HepG2 (cell line): ENCODE results near the gene ABCB11. TPM values are rescaled to one million over a fixed set of nuclear protein-coding genes. Genes with fewer than 3 reads are reported as not detected.

Experiments
- ATAC-seq: fragments of 200-7000 bp; cut with Tn5 transposase; 3 replicates; pipeline ENCODE4 v1.9.1; 2020; ENCODE audit warnings: mild to moderate bottlenecking, moderate library complexity
- BruUV-seq: library from RNA; stranded (reverse); fragments of 400-500 nt; replicated peaks from 2 replicates; lab custom pipeline; 2021; lab: Mats Ljungman, UMichigan
- CTCF ChIA-PET: fragments of 300-600 bp; formaldehyde crosslinking; extraction: SDS; loops from one replicate; lab custom pipeline; 2021; ENCODE audit warnings: low total read pairs, inconsistent platforms, low intra/inter-chr PET ratio; lab: Yijun Ruan, JAX
- POLR2A ChIA-PET: fragments of 350-600 bp; sonication (Branson Sonifier 250); formaldehyde crosslinking; loops from one replicate; lab custom pipeline; 2020; ENCODE audit warnings: antibody characterized with exemption, inconsistent platforms; lab: Yijun Ruan, JAX
- DNase-seq: peaks from one replicate; pipeline ENCODE4 v3.0.0-alpha.2; 2015; ENCODE audit warnings: low spot score
- FAIRE-seq: peaks from 3 replicates; lab custom pipeline; 2011; peaks lifted over from hg19 to GRCh38; lab: Jason Lieb, UNC
- H2AFZ ChIP-seq: one replicate; pipeline ENCODE4 v1.6.1; 2011; ENCODE audit warnings: low read length, inconsistent platforms
- H3K27ac ChIP-seq: fragments of 300-600 bp; 3 replicates; pipeline ENCODE4 v1.8.0; 2011; ENCODE audit warnings: mixed run types, mild to moderate bottlenecking, mixed read lengths, low read length, inconsistent platforms; ENCODE audit not compliant: insufficient read depth; ENCODE audit errors: extremely low read length
- H3K27me3 ChIP-seq, 2 experiments: fragments of 200-600 bp in 1 of 2; 2 replicates in 1 of 2; 3 replicates in 1 of 2; pipeline versions ENCODE4 v1.6.0 to v1.8.0; 2011; ENCODE audit warnings: low read length in 2 of 2, mild to moderate bottlenecking in 2 of 2, moderate library complexity in 2 of 2, inconsistent platforms in 1 of 2; ENCODE audit not compliant: insufficient read depth in 2 of 2, control insufficient read depth in 1 of 2
- H3K36me3 ChIP-seq, 2 experiments: fragments of 200-600 bp in 1 of 2; replicated peaks in 1 of 2; 2 replicates in 1 of 2; 3 replicates in 1 of 2; pipeline versions ENCODE4 v1.5.1 to v1.8.0; 2011; ENCODE audit warnings: low read length in 2 of 2, inconsistent platforms in 1 of 2; ENCODE audit not compliant: insufficient read depth in 2 of 2, control insufficient read depth in 1 of 2
- H3K4me1 ChIP-seq: 2 replicates; pipeline ENCODE4 v1.5.1; 2012; ENCODE audit warnings: low read length, inconsistent platforms; ENCODE audit not compliant: insufficient read depth
- H3K4me2 ChIP-seq: 2 replicates; pipeline ENCODE4 v1.6.0; 2011; ENCODE audit warnings: low read depth, low read length, inconsistent platforms
- H3K4me3 ChIP-seq, 3 experiments: fragments of 200-600 bp in 1 of 3; sonication (generic), shearing (Covaris generic) in 1 of 3; replicated peaks in 1 of 3; 2 replicates each; pipeline ENCODE4 v1.5.1; 2011 to 2016; ENCODE audit warnings: low read length in 3 of 3, inconsistent platforms in 2 of 3, low read depth in 2 of 3, mild to moderate bottlenecking in 2 of 3, control low read depth in 1 of 3, mixed read lengths in 1 of 3; ENCODE audit not compliant: insufficient read depth in 1 of 3
- H3K79me2 ChIP-seq: one replicate; pipeline ENCODE4 v1.6.1; 2011; ENCODE audit warnings: low read length, inconsistent platforms; ENCODE audit not compliant: insufficient read depth
- H3K9ac ChIP-seq: 2 replicates; pipeline ENCODE4 v1.6.0; 2011; ENCODE audit warnings: mild to moderate bottlenecking, low read depth, low read length, inconsistent platforms; ENCODE audit not compliant: insufficient read depth
- H3K9me3 ChIP-seq: 2 replicates; pipeline ENCODE4 v1.5.1; 2012; ENCODE audit warnings: mild to moderate bottlenecking, low read length
- H4K20me1 ChIP-seq: 2 replicates; pipeline ENCODE4 v1.6.0; 2011; ENCODE audit warnings: inconsistent platforms, mild to moderate bottlenecking, low read length, moderate library complexity; ENCODE audit not compliant: insufficient read depth
- CEBPB ChIP-seq: IDR thresholded peaks from 2 replicates; pipeline ENCODE4 v1.6.1; 2011; ENCODE audit warnings: low read depth, low read length, improper control_type of control experiment, borderline replicate concordance
- MAF1 ChIP-seq: sonication (generic); formaldehyde crosslinking; IDR thresholded peaks from 2 replicates; pipeline ENCODE4 v1.5.0; 2020; ENCODE audit warnings: missing genetic modification reagents, borderline replicate concordance
- PLRG1 ChIP-seq: fragments of 450-650 bp; conservative IDR thresholded peaks from 2 replicates; pipeline ENCODE4 v1.6.1; 2016
- REL ChIP-seq: sonication (generic); formaldehyde crosslinking; conservative IDR thresholded peaks from 2 replicates; pipeline ENCODE4 v1.8.0; 2022; ENCODE audit warnings: mild to moderate bottlenecking, missing genetic modification reagents, moderate library complexity
- SRY ChIP-seq: sonication (generic); formaldehyde crosslinking; IDR thresholded peaks from 2 replicates; pipeline ENCODE4 v1.8.0; 2022; ENCODE audit warnings: mild to moderate bottlenecking, missing genetic modification reagents
- ZFP91 ChIP-seq: sonication (generic); formaldehyde crosslinking; IDR thresholded peaks from 2 replicates; pipeline ENCODE4 v1.9.0; 2022; ENCODE audit warnings: missing genetic modification reagents, mild to moderate bottlenecking, borderline replicate concordance
- ZNF12 ChIP-seq: sonication (generic); formaldehyde crosslinking; IDR thresholded peaks from 2 replicates; pipeline ENCODE4 v1.5.0; 2020; ENCODE audit warnings: missing genetic modification reagents
- WGBS: methylation state at CpG from one replicate; pipeline ENCODE4 v1.1.6; 2017; ENCODE audit warnings: low lambda C conversion rate; 5-methylcytosine and 5-hydroxymethylcytosine counted together
- in situ Hi-C: cut with HindIII; loops from 2 replicates; pipeline ENCODE4 v1.10.0; 2017; ENCODE audit warnings: low pct_unique_long_range_greater_than_20kb; ENCODE audit not compliant: extremely low pct_ligation_motif_present
- intact Hi-C: fragments of 100-400 bp; cut with micrococcal nuclease; formaldehyde crosslinking; loops from one replicate; pipeline ENCODE4 v1.10.0; 2022; ENCODE audit not compliant: unreplicated experiment
- polyA plus RNA-seq, 8 experiments: library from polyadenylated mRNA; depleted of rRNA in 3 of 8; stranded (reverse) in 7 of 8; unstranded in 1 of 8; fragments of >200 nt; fragmentation: Illumina TruSeq in 4 of 8; extraction: Trizol in 4 of 8; gene quantifications; 2 replicates each; pipeline versions ENCODE4 v1.2.1 to v1.2.3, GENCODE V29; 2011 to 2016; ENCODE audit warnings: low read depth in 4 of 8, missing spikeins in 1 of 8, mixed read lengths in 1 of 8; ENCODE audit not compliant: insufficient read depth in 1 of 8
- total RNA-seq, 5 experiments: library from RNA; depleted of rRNA; stranded (reverse); fragments of >200 nt; fragmentation: Illumina TruSeq; extraction: Trizol; gene quantifications; 2 replicates each; pipeline ENCODE4 v1.2.3, GENCODE V29; 2016; ENCODE audit warnings: low read depth in 1 of 5
- TF ChIP-seq, protein P1 (sequence below): sonication (generic); formaldehyde crosslinking; IDR thresholded peaks from 2 replicates; pipeline ENCODE4 v1.4.0; 2020; ENCODE audit warnings: missing genetic modification reagents

The ABCB11 gene
- total and polyA plus RNA-seq, 2 of the 13 experiments (the other 11 are each of a cell fraction or from before 2014, with no cell fraction given) = not detected

DNA sequence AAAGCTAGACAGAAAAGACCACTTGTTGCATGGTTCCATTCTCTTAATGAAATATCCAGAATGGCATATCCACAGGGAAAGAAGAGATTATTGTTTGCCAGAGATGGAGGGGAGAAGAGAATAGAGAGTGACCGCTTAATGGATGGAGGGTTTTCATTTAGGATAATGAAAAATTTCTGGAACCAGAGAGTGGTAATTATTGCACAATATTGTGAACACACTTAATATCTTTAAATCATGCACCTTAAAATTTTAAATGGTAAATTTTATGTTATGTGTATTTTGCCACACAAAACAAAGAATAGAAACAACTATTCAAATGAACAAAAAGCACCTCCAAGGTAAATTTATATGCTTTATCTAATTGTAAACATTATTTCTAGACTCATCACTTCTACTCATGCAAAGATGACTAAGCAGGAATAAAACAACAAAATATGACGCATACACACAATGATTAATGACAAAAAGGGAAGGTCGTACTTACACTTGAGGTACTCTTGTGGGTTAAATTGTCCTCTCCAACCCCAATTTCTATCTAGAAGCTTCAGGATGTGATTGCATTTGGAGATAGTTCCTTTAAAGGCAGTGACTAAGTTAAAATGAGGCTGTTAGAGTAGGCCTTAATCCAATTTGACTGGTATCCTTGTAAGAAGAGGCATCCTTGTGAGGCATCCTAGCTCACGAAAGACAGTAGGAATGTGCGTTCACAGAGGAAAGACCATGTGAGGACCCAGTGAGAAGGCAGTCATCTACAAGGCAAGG, 19.5 kb upstream of the ABCB11 start:
- no peak overlapping the region for H3K9ac ChIP-seq
- no peak for DNase-seq
- no peaks in the 10 kb centered on the region for H3K79me2 ChIP-seq
- FAIRE-seq = no peak
- H3K4me3 ChIP-seq = no peak overlapping the region
- H4K20me1 ChIP-seq = no peaks in the 10 kb centered on the region
- TF ChIP-seq PLRG1 = no peak
- TF ChIP-seq SRY (CRISPR knock-in tag) = no peak
- no peak for TF ChIP-seq ZNF12
- no peak for TF ChIP-seq REL
- peak; percentile 77 for TF ChIP-seq CEBPB
- no peaks in the 10 kb centered on the region for H3K4me1 ChIP-seq
- H3K4me2 ChIP-seq = no peak overlapping the region
- no peaks in the 10 kb centered on the region for H3K27me3 ChIP-seq
- WGBS = 55% methylated on average over 5 of the region's 5 CpGs
- ATAC-seq = no peak
- no peak overlapping the region for H3K27ac ChIP-seq
- ChIA-PET POLR2A (no interaction called here), CTCF (no interaction called here)
- in situ Hi-C loops = no loop called here
- intact Hi-C loops = no loop called here
- H2AFZ ChIP-seq = no peak overlapping the region
- peaks cover 14% of the 10 kb centered on the region for H3K9me3 ChIP-seq
- BruUV-seq = no TSS peak
- no peaks in the 10 kb centered on the region for H3K36me3 ChIP-seq

- H3K27ac ChIP-seq = no peak overlapping the region
- H3K4me1 ChIP-seq = no peaks in the 10 kb centered on the region
- H3K79me2 ChIP-seq = no peaks in the 10 kb centered on the region
- no peaks in the 10 kb centered on the region for H3K36me3 ChIP-seq
- no peak overlapping the region for H3K4me2 ChIP-seq
- WGBS = 12% methylated on average over 3 of the region's 3 CpGs
- CTCF ChIA-PET = no interaction called here
- in situ Hi-C loops = no loop called here
- peaks cover under 1% of the 10 kb centered on the region; the same call in 1 of the 2 replicates for H3K9me3 ChIP-seq
- DNase-seq = no peak
- BruUV-seq = no TSS peak
- no peak for TF ChIP-seq ZFP91 (CRISPR knock-in tag)
- TF ChIP-seq CEBPB = peak; percentile 25; the same call in 1 of the 2 replicates
- no peak for TF ChIP-seq MAF1
- TF ChIP-seq, protein P1, sequence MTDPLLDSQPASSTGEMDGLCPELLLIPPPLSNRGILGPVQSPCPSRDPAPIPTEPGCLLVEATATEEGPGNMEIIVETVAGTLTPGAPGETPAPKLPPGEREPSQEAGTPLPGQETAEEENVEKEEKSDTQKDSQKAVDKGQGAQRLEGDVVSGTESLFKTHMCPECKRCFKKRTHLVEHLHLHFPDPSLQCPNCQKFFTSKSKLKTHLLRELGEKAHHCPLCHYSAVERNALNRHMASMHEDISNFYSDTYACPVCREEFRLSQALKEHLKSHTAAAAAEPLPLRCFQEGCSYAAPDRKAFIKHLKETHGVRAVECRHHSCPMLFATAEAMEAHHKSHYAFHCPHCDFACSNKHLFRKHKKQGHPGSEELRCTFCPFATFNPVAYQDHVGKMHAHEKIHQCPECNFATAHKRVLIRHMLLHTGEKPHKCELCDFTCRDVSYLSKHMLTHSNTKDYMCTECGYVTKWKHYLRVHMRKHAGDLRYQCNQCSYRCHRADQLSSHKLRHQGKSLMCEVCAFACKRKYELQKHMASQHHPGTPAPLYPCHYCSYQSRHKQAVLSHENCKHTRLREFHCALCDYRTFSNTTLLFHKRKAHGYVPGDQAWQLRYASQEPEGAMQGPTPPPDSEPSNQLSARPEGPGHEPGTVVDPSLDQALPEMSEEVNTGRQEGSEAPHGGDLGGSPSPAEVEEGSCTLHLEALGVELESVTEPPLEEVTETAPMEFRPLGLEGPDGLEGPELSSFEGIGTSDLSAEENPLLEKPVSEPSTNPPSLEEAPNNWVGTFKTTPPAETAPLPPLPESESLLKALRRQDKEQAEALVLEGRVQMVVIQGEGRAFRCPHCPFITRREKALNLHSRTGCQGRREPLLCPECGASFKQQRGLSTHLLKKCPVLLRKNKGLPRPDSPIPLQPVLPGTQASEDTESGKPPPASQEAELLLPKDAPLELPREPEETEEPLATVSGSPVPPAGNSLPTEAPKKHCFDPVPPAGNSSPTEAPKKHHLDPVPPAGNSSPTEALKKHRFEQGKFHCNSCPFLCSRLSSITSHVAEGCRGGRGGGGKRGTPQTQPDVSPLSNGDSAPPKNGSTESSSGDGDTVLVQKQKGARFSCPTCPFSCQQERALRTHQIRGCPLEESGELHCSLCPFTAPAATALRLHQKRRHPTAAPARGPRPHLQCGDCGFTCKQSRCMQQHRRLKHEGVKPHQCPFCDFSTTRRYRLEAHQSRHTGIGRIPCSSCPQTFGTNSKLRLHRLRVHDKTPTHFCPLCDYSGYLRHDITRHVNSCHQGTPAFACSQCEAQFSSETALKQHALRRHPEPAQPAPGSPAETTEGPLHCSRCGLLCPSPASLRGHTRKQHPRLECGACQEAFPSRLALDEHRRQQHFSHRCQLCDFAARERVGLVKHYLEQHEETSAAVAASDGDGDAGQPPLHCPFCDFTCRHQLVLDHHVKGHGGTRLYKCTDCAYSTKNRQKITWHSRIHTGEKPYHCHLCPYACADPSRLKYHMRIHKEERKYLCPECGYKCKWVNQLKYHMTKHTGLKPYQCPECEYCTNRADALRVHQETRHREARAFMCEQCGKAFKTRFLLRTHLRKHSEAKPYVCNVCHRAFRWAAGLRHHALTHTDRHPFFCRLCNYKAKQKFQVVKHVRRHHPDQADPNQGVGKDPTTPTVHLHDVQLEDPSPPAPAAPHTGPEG (CRISPR knock-in tag) = no peak
- TF ChIP-seq, all 625 proteins: peak for 1
- no peaks in the 10 kb centered on the region for H3K27me3 ChIP-seq
- H2AFZ ChIP-seq = no peak overlapping the region
- POLR2A ChIA-PET = no interaction called here
- ATAC-seq (no peak), FAIRE-seq (no peak)
- intact Hi-C loops = no loop called here
- no peak overlapping the region for H3K4me3 ChIP-seq
- H3K9ac ChIP-seq = no peak overlapping the region
- H4K20me1 ChIP-seq = no peaks in the 10 kb centered on the region
Observed at GRCh38 chr2:169049142-169049541, 18.0 kb upstream of the ABCB11 start.
